ENCODE data around the gene TTC34. TPM values are rescaled to one million over a fixed set of nuclear protein-coding genes. Genes with fewer than 3 reads are reported as not detected.

Gene TTC34
- total and polyA plus RNA-seq, 2 of the 13 experiments (the other 11 are each of a cell fraction or from before 2014, with no cell fraction given) = 0.07 to 0.11 TPM

- ATAC-seq = no peak
- Histone ChIP-seq H3K36me3 (replicated peaks in 1 of 2; ENCODE audit: control insufficient read depth in 1 of 2, insufficient read depth in 2 of 2, low read length in 2 of 2) (no peaks in the 10 kb centered on the region), H3K9me3 (ENCODE audit: low read length) (no peaks in the 10 kb centered on the region), H2AFZ (ENCODE audit: low read length) (no peak overlapping the region), H3K79me2 (ENCODE audit: insufficient read depth, low read length) (no peaks in the 10 kb centered on the region), H4K20me1 (ENCODE audit: insufficient read depth, low read length) (no peaks in the 10 kb centered on the region), H3K27me3 (ENCODE audit: control insufficient read depth in 1 of 2, insufficient read depth in 2 of 2, low read length in 2 of 2) (peaks cover 19 to 65% of the 10 kb centered on the region in 2 experiments), H3K4me2 (ENCODE audit: low read depth, low read length) (no peak overlapping the region), H3K9ac (ENCODE audit: insufficient read depth, low read depth, low read length) (no peak overlapping the region), H3K4me1 (ENCODE audit: insufficient read depth, low read length) (no peaks in the 10 kb centered on the region), H3K4me3 (replicated peaks in 1 of 3; ENCODE audit: insufficient read depth in 1 of 3, low read depth in 2 of 3, low read length in 3 of 3) (no peak overlapping the region), H3K27ac (ENCODE audit: extremely low read length, insufficient read depth, low read length) (no peak overlapping the region)
- no TSS peak for BruUV-seq (replicated peaks)
- intact Hi-C loops (cut with micrococcal nuclease; ENCODE audit: unreplicated experiment) = no loop called here
- TF ChIP-seq KDM4B (CRISPR knock-in tag; IDR thresholded peaks at IDR 0.05) = no peak
- no peak for TF ChIP-seq SUZ12 (IDR thresholded peaks at IDR 0.05; ENCODE audit: low read depth, low read length)
- no peak for TF ChIP-seq ARHGAP35 (CRISPR knock-in tag; IDR thresholded peaks at IDR 0.05; ENCODE audit: borderline replicate concordance)
- no peak for TF ChIP-seq ARNT2 (CRISPR knock-in tag; IDR thresholded peaks at IDR 0.05; ENCODE audit: low read depth)
- TF ChIP-seq ZNF17 (CRISPR knock-in tag; IDR thresholded peaks at IDR 0.05) = no peak
- FAIRE-seq = no peak
- WGBS (ENCODE audit: low lambda C conversion rate) = 40% methylated on average over 1 of the region's 10 CpGs
- POLR2A ChIA-PET = no interaction called here
- in situ Hi-C loops (cut with HindIII; ENCODE audit: extremely low pct_ligation_motif_present, low pct_unique_long_range_greater_than_20kb) = no loop called here
- CTCF ChIA-PET (ENCODE audit: low intra/inter-chr PET ratio, low total read pairs) = no interaction called here
- DNase-seq (ENCODE audit: low spot score) = no peak
These were observed 998 bp upstream of the TTC34 start for GRCh38 chr1:2802421-2802961.

DNA sequence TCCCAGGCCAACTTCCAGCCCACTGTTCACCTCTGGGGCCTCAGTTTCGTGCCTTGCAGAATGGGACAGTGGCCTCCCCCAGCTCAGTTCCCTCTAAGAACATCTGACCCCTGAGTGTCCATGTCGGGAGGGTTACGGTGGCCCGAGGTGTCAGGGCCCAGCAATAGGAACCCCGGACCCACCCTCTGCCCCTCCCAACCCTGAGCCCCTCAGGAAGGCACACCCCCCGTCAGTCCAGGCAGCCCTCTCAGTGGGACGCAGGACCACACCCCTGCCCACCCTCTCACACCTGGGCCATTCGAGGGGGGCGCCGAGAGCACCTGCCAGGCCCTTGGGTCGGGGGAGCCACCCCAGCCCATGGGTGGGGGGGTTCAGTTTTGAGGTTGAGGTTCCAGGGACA lies 447 bp downstream of the TTC34 start:
- Histone ChIP-seq H3K27me3 (ENCODE audit: control insufficient read depth in 1 of 2, insufficient read depth in 2 of 2, low read length in 2 of 2) (peaks cover 13 to 56% of the 10 kb centered on the region in 2 experiments), H3K4me2 (ENCODE audit: low read depth, low read length) (no peak overlapping the region), H3K36me3 (replicated peaks in 1 of 2; ENCODE audit: control insufficient read depth in 1 of 2, insufficient read depth in 2 of 2, low read length in 2 of 2) (no peaks in the 10 kb centered on the region), H2AFZ (ENCODE audit: low read length) (no peak overlapping the region), H3K79me2 (ENCODE audit: insufficient read depth, low read length) (no peaks in the 10 kb centered on the region), H4K20me1 (ENCODE audit: insufficient read depth, low read length) (no peaks in the 10 kb centered on the region), H3K4me3 (replicated peaks in 1 of 3; ENCODE audit: insufficient read depth in 1 of 3, low read depth in 2 of 3, low read length in 3 of 3) (no peak overlapping the region), H3K9me3 (ENCODE audit: low read length) (no peaks in the 10 kb centered on the region), H3K9ac (ENCODE audit: insufficient read depth, low read depth, low read length) (no peak overlapping the region), H3K4me1 (ENCODE audit: insufficient read depth, low read length) (no peaks in the 10 kb centered on the region), H3K27ac (ENCODE audit: extremely low read length, insufficient read depth, low read length) (no peak overlapping the region)
- no peak for FAIRE-seq
- 20% methylated on average over 1 of the region's 11 CpGs for WGBS (ENCODE audit: low lambda C conversion rate)
- ATAC-seq = no peak
- DNase-seq (ENCODE audit: low spot score) = no peak
- intact Hi-C loops (cut with micrococcal nuclease; ENCODE audit: unreplicated experiment) (no loop called here), in situ Hi-C loops (cut with HindIII; ENCODE audit: extremely low pct_ligation_motif_present, low pct_unique_long_range_greater_than_20kb) (no loop called here)
- ChIA-PET POLR2A (no interaction called here), CTCF (ENCODE audit: low intra/inter-chr PET ratio, low total read pairs) (no interaction called here)
- no TSS peak for BruUV-seq (replicated peaks)
- TF ChIP-seq ZNF224 (CRISPR knock-in tag; IDR thresholded peaks at IDR 0.05) = no peak
- TF ChIP-seq ETS1 (CRISPR knock-in tag; IDR thresholded peaks at IDR 0.05) = no peak
- TF ChIP-seq SETDB1 (CRISPR knock-in tag; IDR thresholded peaks at IDR 0.05; ENCODE audit: borderline replicate concordance) = no peak
- TF ChIP-seq, protein P1, sequence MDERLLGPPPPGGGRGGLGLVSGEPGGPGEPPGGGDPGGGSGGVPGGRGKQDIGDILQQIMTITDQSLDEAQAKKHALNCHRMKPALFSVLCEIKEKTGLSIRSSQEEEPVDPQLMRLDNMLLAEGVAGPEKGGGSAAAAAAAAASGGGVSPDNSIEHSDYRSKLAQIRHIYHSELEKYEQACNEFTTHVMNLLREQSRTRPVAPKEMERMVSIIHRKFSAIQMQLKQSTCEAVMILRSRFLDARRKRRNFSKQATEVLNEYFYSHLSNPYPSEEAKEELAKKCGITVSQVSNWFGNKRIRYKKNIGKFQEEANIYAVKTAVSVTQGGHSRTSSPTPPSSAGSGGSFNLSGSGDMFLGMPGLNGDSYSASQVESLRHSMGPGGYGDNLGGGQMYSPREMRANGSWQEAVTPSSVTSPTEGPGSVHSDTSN (CRISPR knock-in tag; IDR thresholded peaks at IDR 0.05) = no peak
- TF ChIP-seq CEBPB (IDR thresholded peaks at IDR 0.05; ENCODE audit: borderline replicate concordance, low read depth, low read length) = no peak
- TF ChIP-seq MBD4 (IDR thresholded peaks at IDR 0.05; ENCODE audit: borderline replicate concordance, low read length) = no peak
- TF ChIP-seq, protein P2, sequence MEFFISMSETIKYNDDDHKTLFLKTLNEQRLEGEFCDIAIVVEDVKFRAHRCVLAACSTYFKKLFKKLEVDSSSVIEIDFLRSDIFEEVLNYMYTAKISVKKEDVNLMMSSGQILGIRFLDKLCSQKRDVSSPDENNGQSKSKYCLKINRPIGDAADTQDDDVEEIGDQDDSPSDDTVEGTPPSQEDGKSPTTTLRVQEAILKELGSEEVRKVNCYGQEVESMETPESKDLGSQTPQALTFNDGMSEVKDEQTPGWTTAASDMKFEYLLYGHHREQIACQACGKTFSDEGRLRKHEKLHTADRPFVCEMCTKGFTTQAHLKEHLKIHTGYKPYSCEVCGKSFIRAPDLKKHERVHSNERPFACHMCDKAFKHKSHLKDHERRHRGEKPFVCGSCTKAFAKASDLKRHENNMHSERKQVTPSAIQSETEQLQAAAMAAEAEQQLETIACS (CRISPR knock-in tag; IDR thresholded peaks at IDR 0.05) = no peak
- no peak for TF ChIP-seq ZNF674 (CRISPR knock-in tag; IDR thresholded peaks at IDR 0.05; ENCODE audit: low read depth)
- TF ChIP-seq ZFP1 (CRISPR knock-in tag; IDR thresholded peaks at IDR 0.05) = no peak
- TF ChIP-seq ZNF709 (CRISPR knock-in tag; IDR thresholded peaks at IDR 0.05) = no peak
- no peak for TF ChIP-seq HMGA1 (CRISPR knock-in tag; conservative IDR thresholded peaks at IDR 0.05)
- no peak for TF ChIP-seq ZMAT3 (CRISPR knock-in tag; conservative IDR thresholded peaks at IDR 0.05)
- no peak for TF ChIP-seq PHB2 (IDR thresholded peaks at IDR 0.05; ENCODE audit: partially characterized antibody)
- TF ChIP-seq DMAP1 (CRISPR knock-in tag; IDR thresholded peaks at IDR 0.05) = no peak

Measured in HepG2 (cell line).